HG03460 (cell line): ENCODE measurements around the gene TENT5C.

Experiments used
- ATAC-seq: cut with Tn5 transposase; IDR thresholded peaks from one replicate; pipeline ENCODE4 v1.9.1; 2021; ENCODE audit not compliant: unreplicated experiment

The TENT5C gene

DNA sequence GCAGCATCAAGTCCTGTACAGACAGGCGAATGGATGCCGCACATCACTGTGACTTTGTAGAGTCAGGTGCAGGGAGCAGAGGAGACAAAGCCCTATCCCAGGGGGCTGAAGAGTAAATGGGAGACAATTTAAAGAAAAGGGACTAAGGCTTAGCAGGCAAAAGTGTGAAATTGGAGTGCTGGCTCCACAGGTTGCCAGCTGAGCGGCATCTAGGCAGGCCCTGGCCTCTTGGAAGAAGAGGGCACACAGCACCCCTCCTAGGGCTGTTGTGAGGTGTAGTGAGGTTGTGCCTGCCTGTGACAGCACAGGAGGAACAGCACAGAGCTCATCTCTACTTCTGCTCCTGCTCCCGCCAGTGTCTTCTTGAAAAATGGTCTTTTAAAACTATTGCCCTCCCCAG lies 47.3 kb downstream of the TENT5C start:
- no peak for ATAC-seq

DNA sequence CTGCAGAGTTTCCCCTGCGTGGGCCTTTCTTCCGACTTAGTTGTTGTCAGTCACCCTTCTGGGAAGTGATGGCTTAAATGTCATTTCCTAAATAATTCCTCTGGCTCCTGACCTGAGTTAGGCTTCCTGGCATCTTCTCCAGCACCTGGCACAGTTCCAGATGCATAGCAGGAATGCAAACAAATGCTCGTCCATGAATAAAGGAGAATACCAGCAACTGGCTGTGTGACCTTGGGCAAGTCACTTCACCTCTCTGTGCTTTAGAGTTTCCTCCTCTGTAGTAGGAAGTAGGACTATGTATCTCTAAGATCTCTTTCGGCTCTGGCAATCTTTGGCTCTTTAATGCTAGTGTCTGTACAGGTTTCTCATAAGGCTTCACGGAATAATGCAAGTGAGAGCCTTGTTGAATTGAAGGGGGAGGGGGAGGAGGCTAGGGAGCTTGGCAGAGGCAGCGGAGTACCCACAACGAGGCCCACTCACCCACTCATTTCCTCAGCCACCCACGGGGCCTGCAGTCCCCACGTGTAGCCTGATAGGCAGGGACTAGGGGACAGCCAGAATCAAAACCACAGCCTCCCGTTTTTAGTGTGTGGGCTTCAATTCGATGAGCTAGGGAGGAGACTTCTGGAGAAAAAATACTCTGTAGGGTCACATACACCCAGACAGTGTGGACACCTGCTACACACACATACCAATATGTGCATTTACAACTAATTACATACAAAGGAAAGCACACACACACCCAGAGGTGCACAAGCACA lies 48.1 kb downstream of the TENT5C start:
- peak; percentile 15 for ATAC-seq

DNA sequence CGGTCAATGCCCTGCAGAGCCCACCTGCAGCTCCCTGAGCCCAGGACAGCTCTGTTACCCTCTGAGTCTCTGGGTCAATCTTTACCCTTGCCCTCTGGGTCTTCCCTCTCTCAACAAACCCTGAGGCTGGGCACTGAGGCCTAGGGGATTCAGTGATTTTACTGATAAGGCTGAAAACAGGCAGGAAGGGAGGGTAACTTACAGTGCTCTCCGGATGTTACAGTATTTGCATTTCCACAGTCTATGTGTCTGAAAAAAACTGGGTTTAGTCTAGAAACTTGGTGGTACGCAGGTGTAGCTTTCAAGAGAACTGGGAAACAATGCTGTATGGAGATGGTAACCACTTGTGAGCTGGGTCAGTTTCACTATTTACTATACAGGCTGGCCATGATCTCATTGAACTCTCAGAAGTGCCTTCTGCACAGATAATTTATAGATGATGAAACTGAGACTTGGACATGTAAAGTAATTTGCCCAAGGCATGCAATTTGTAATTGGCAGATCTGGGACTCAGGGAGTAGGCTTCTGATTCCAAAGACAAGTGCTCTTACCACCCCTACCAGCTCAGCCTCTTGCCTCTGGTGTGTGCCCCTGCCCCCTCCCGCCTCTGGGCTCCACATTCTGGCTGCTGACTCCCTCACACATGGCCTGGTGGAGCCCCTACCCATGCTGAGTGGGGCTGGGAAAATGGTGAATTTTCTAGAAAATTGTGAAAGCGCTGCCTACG lies 48.8 kb downstream of the TENT5C start:
- peak; percentile 81 for ATAC-seq

DNA sequence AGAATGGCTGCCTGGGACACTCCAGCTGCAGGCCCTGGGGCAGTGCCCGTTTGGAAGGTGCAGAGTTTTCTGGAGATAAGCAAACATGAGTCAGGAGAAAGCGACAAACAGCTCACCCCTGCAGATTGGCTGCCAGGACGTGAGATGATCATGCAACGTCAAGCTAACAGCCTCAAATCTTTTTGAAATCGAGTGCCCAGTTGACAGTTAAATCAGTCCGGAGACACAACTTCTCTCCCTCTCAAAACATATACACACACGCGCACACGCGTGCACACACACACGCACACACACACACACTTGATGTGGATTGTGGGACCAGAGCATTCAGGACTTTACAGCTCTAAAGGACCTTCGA lies 49.4 kb downstream of the TENT5C start:
- no peak for ATAC-seq

DNA sequence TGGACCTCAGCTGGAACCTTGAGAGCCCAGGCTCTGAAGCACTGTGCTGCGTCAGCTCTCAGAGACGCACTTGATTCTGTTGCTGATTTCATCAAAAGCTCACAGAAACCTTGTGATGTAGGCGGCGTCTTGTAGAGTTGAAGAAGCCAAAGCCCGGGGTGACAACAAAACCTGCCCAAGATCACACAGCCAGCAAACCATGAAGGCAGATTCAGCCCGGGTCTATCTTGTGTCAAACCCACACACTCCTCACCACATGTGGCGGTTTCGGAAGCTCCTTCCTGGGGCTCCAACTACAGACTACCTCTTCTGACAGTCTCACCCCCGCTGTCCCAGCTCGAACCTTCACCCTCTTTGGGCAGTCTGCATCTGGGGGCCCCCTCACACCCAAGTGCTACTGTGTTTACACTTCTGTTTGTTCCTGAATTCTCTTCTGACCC lies 50.4 kb downstream of the TENT5C start:
- ATAC-seq, result no peak

DNA sequence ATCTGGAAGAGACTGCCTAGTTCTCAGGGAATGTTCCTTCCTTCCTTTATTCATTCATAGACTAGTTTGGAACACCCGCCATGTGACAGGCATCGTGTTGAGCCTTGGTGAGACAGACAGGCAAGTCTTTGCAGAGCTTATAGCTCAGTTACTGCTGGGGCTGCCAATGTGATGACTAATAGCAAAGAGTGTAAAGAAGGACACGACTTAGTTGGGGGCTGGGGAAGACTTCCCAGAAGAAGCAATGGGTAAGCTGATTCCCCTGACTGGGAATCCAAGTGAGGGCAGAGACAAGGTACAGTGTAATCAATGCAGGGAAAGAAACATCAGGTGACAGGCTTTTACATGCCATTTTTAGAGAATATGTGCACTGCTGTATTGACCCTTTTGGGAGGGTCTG lies 51.2 kb downstream of the TENT5C start:
- no peak for ATAC-seq

DNA sequence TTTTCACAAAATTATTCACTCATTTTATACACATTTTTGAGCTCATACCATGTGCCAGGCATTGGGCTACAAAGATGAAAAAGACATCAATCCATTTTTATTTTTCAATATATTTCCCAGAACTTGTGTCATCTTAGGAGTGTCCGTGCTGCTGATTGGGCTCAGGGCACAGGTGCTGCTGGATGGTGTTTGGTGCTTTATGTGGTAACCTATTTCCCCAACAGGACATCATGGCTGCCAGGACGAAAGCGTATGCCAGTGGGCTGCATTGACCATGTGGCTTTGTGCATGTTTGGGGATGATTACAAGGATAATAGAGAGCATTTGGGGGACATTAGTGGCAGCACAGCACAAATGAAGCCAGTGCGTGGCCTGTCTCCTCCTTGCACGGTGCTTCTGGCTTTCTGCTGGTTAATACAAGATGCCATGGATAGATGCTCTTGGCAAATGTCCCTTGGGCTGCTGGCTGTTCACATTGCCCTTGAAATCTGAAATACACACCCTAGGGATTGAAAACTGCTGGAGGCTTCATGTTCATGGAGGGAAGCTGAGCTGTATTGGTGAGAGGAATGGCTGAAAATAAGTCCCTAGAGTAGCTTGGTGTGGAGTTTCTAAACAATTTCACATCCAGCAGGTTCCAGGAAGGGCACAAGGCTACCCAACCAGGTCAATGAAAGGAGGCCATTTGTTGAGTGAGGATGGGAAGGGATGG lies 52.3 kb downstream of the TENT5C start:
- ATAC-seq, result no peak

DNA sequence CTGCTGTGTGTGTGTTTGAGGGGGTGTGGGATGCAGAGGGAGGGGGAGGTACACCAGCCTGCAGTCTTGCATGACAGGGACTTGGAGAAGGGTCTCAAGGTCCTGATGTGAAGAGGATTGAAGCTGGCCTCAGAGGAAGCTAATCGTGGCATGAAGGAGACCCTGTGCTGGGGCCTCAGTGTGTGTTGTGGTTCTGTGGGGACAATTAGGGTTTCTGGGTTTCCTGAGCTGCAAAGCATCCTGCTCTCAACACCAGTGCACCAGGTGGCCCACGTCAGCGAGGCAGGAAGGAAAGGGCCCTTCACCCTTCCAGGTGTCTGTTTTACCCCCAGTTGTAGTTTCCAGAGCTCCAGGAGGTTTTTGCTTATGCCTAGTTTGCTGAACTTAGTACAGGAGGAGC lies 52.8 kb downstream of the TENT5C start:
- ATAC-seq, result peak; percentile 38

DNA sequence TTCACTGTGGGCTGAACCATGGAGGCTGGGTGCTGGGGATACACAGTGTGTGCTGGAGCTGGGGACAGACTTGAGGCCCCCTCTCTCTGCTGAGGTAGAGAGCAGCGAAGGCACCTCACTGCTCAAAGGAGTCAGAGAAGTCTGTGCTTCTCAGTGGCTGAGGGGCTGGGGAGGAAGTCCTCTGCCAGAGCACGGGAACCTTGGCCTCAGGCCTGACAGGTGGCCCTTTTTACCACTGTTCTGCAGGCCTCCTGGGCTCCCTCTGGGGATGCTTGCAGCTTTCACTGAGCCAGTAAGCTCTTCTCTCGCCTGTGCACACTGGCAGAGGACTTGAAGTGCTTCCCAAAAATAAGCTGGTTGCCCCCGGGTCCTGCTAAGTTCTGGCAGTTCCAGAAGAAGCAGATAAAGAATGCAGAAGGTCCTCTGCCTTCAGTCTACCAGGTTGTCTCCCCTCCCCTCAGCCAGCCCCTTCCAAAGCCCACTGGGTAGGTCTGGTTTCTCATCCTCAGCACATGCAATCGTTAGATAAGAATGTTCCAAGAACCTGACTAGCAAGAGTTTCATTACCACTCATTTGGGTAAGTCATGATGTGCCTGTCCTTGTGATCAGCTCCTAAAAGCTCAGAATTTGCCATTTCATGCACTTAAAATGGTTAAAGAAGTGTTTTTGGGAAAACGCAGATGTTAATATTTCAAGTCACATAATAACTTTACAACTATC lies 53.9 kb downstream of the TENT5C start:
- no peak for ATAC-seq

DNA sequence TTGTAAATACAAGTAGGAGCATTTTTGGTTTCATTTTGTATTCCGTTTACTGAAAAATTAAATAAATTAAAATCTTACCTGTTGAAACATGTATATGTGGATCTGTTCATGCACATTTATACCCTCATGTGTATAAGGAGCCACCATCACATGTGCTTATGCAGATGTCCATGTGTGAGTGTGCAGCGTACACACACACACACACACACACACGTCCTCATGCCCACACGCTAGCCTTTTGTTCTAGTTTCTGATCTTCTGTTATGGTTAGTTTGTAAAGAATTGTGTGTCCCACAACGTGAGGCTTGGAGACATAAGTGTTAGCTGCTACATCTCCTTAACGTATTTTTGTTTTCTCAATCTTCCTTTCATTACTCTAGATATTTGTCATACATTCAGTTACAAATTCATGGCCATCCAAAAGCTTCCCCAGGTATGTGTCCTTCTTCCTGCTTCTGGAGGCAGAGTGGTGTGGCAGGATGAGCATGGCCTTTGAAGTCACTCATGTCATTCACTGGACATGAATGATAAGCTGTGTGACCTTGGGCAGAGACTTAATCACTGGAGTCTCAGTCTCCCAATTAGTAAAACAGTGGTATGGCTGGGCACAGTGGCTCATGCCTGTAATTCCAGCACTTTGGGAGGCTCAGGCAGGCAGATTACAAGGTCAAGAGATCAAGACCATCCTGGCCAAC lies 54.6 kb downstream of the TENT5C start:
- no peak for ATAC-seq

DNA sequence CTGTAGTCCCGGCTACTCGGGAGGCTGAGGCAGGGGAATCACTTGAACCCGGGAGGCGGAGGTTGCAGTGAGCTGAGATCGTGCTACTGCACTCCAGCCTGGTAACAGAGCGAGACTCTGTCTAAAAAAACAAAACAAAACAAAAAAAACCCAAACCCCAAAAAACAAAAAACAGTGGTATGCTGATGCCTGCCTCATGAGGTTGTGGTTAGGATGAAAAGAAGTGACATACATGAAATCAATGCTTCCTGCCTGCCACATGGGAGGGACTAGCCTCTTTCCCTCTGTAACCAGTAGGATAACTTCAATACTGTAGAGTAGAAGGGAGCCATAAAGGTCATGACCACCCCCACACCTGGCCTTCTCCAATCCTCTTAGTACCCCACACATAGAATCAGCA lies 55.2 kb downstream of the TENT5C start:
- ATAC-seq, result no peak

DNA sequence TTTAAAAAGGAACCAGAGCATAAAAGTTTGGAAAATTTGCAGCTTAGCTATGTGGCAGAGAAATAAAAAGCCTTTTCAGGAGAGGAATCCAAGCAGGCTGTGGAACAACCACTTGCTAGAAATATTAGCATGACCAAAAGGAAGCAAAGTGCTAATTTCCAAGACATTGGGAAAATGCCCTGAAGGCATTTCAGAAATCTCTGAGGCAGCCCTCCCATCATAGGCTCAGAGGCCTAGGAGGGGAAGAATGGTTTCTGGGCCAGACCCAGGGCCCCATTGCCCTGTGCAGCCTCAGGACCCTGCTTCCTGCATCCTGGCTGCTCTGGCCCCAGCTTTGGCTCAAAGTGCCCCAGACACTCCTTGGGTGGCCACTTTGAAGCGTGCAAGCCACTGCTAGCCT lies 56.8 kb downstream of the TENT5C start:
- no peak for ATAC-seq

DNA sequence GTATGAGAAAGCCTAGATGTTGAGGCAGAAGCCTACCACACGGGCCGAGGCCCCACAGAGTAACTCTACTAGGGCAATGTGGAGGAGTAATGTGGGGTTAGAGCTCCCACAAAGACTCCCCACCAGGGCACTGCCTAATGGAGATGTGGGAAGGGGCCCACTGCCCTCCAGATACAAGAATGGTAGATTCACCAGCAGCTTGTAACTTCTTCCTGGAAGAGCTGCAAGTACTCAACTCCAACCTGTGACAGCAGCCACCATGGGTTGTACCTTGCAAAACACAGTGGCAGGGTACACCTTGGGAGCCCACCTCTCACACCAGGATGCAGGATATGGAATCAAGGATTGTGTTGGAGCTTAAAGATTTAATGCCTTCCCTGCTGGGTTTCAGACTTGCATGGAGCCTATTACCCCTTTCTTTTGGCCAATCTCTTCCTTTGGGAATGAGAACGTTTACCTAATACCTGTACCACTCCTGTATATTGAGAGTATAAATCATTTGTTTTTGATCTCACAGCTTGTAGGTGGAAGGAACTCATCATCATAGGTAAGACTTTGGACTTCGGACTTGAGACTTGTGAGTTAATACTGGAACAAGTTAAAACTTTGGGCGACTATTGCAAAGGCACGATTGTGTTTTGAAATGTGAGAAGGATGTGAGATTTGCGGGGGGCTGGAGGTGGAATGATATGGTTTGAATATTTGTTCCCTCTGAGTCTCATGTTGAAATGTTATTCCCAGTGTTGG lies 57.5 kb downstream of the TENT5C start:
- ATAC-seq, result no peak

DNA sequence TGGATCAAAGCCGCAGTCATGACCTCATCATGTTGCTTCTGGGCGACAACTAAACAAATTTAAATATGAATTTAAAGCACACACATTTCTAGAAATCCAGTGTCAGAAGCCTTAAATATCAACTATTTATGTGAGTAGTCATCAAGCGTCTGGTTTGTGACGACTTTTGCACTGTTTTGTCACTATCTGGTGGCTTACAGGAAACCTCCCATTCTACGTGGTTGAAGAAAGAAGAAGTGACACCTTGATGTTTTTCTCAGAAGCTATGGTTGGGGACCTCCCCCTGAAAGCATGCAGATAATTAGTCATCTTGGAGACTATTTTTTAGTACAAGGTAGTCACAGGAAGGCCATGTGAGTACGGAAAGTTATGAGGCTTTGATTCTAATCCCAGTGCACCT lies 58.5 kb downstream of the TENT5C start:
- peak; percentile 98 for ATAC-seq

DNA sequence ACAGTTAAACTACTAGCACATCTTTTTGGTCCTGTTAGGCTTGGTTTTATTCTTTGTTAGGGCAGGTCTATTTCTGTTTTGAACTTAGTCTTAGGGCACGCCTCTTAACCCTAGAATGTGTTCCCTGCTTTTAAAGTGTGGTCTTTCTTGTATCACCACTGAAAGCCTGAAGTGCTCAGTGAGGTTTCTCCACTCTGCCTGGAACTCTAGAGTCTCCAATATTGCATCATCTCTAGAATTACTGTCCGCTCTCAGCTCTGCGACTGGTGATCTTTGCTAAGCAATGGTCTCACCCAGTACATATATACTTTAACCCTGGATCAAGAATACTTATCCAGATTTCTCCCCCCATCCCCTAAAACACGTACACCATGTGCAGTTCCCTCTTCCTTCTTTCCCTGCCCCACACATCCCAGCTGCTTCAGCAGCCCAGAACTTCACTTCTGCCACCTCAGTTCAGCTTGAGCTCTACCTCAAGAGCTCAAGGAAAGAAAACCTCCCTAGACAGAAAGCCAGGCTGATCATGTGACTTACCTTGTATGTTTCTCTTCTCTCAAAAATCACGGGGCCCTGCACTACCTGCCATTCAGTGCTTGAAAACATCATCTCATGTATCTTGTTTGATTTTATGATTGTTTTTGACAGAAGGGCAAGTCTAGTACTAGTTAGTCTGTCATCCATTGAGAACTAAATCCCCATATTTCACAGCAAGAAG lies 59.9 kb downstream of the TENT5C start:
- no peak for ATAC-seq

DNA sequence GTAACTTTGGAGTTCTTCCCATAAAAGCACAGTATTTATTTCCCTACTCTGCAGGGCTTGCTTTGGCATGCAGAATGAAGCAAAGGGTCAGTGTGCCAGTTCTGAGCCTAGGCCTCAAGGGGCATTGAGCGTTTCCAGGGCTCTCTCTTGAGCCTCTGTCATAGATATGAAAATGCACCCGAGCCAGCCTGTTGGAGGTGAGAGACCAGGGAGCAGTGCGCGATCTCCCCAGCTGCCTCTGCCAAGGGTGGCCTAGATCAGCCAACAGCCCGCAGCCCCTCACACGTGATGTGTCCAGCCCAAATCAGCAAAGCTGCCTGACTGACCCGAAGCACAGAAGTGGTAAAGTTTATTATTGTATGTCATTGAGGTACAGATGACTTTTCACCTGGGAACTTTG lies 63.7 kb downstream of the TENT5C start:
- ATAC-seq, result no peak

DNA sequence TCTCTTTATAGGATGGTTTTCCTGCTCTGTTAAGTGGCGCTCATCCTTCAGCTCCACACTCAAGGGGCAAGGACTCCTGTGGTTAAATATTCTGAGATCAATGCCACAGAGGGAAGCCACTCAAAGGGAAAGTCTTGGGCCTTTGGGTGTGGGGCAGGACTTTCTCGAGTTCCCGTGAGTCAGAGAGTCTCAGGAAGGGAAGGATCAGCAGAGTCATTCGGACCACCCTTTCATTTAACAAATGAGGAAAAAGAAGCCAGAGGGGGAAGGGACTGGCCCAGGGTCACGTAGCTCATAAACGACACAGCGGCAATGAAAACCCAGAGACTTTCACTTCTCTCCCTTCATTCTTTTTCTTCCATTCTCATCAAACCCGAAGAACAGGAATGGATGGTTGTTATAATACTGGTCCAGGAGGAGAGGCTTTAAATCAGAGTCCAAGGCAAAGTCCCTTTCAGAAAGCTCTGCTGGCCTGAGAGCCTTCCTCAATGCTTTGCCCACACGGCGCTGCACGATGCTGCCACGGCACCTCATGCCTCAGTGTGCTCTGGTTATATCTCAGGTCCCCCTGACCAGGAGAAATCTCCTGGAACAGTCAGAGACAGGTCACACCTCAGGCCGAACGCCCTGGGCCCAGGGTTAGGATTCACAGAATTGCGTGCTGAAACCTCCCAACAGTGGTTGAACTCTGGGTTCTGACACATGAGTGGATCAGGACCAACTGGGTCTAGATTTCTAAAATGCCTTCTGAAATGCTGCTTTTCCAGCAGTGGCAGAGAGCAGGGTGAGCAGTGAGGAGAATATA lies 65.3 kb downstream of the TENT5C start:
- no peak for ATAC-seq

DNA sequence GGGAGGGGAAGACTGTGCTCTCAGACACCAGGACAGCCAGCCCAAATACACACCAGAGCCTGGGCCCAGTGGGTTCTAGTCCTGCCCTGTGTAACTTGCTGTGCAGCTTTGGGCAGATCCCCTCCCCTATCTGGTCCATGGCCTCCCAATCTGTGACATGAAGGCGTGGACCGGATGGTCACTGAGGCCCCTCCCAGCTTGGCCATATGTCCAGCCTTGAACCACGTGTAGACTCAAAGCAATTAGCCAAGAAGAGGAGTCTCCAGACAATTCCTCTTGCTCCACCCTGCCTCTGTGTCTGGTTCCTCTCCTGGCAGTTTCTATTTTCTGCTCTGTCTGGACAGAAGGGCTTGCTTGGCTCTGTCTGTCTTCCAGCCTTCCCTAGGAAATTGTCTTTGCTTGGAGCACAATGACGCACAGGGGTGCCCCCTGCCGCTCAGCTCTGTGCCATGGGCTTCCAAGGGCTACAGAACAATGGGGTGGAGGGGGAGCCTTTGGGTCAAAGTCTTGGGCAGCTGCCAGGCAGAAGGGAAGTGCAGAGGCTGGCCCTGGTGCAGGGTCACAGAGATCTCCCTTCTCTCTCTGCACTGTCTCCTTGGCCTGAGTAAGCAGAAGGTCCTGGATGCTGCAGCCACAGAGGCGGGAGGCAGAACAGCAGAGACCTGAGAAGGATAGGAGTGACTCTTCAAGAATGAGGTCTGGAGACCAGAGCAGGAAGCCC lies 66.1 kb downstream of the TENT5C start:
- no peak for ATAC-seq
